Measurements from ENCODE around the gene PLEKHA7.
"Not testable (repeated sequence)": the region's sequence is repeated elsewhere in the genome, so short reads cannot be mapped to it uniquely, and the experiment has no call there.

The PLEKHA7 gene

DNA sequence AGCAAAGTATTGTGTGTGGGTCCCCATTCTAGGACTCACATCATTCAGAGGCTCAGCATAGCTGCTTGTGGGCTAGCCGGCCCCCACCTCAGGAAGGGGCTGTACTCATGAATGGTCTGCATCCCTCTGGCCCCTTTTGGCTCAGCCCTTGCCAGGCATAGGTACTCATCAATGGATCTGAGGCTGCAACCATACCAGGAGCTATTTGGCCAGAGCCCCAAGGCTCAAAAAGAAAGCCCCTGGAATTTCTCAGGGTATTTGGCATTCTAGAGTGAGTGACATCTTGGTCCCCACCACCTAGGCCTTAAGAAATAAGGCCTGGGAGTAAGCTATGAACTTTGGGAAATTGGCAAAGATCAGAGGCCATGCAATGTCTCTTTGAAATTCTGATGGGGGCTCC is 38.3 kb downstream of the PLEKHA7 start:
- FAIRE-seq (no peak), DNase-seq (ENCODE audit: insufficient read length) (no peak)
- TF ChIP-seq POLR2AphosphoS5 (IDR thresholded peaks at IDR 0.05; ENCODE audit: low read depth, low read length) (no peak), POLR2A (IDR thresholded peaks at IDR 0.05; ENCODE audit: low read depth, low read length) (no peak), TAF1 (IDR thresholded peaks at IDR 0.05; ENCODE audit: borderline replicate concordance, low read depth, low read length) (no peak)

DNA sequence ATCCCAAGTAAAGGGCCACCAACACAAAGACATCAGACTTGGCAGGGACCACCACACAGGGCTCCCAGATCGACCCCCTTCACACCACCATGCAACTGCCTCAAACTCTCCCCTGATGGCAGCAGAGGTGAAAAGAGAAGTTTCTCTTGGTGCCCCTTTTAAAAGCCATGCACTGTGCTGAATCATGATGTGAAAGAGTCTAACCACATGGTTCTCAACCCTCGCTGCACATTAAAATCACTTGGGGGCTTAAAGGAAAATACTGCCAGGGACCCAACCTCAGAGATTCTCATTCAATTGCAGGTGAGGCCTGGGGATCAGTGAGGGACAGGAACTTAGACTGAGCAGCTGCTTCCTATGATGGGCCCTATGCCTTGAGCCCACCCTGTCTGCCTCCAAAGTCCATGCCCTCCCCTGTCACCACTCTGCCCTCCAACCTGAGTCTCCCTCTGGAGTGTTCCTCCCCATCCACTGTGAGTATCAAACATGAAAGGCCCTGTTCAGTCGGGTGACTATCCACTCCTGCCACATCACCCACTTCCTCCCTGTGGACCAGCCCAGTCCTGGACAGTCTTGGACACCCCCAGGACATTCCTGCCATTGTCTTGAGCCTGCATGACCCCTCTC is 40.8 kb downstream of the PLEKHA7 start:
- FAIRE-seq (no peak), DNase-seq (ENCODE audit: insufficient read length) (no peak)
- TF ChIP-seq TAF1 (IDR thresholded peaks at IDR 0.05; ENCODE audit: borderline replicate concordance, low read depth, low read length): no peak
- TF ChIP-seq POLR2A (IDR thresholded peaks at IDR 0.05; ENCODE audit: low read depth, low read length): no peak
- TF ChIP-seq POLR2AphosphoS5 (IDR thresholded peaks at IDR 0.05; ENCODE audit: low read depth, low read length): no peak

DNA sequence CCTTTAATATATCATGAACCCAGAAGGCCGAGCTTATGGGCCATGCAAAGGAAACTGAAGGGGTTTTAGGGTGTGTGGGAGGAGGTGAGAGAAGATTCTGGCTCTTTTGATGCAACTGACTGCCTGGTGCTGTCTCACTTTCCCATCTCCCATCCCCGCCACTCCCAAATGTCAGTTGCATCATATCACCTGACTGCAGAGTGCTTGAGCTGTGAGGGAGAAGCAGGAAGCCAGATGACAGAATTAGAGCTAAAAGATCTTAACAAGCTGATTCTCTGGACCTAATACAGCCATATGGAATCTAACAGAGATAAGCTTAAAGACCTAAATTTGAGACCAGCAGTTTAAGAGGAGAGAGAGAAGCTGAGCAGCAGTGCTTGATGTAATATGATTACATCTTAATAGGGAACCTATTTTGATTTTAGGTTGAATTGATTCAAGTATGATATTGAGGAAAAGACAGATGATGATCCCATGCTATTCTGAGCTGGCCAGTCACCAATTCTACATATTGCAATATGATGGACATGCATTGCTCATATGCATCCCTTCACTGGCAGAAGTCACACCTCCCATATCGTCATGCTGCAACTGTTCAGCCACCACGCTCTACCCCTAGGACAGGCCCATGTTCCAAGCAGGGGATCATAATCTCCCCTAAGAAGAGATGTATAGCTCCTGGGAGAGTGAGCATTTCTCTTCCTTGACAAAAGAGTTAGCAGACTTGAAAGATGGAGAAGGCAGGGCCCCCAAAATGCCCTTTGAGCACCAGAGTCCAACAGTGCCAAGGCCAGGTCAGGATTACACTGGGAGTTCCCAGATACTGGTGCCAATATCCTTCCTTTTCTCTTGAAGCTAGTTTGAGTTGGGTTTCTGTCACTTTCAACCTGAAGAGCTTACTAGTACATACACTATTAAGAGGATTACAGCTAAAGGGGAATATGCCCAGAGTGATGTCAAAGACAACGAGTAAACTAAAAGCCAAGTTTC is 44.9 kb downstream of the PLEKHA7 start:
- FAIRE-seq: no peak
- TF ChIP-seq POLR2AphosphoS5 (IDR thresholded peaks at IDR 0.05; ENCODE audit: low read depth, low read length) (no peak), TAF1 (IDR thresholded peaks at IDR 0.05; ENCODE audit: borderline replicate concordance, low read depth, low read length) (no peak), POLR2A (IDR thresholded peaks at IDR 0.05; ENCODE audit: low read depth, low read length) (no peak)
- DNase-seq (ENCODE audit: insufficient read length): no peak

DNA sequence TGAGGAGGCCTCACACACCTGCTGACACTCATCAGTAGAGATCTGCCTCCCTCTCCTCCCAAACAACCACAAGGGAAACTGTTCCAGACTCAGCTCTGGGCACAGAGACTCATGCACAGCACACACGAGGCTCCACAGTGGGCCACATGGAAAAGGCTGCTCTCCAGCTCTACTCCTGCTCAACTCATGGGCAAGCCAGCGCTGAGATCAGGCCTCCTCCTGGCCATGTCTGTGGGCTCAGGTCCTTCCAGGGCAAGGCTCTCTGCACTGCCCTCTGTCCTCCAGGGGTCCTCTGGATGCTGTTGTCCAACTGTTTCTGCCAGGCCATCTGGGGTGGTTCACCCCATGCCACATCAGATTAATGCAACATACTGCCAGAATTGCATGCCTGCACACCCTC is 46.0 kb downstream of the PLEKHA7 start:
- FAIRE-seq (no peak), DNase-seq (ENCODE audit: insufficient read length) (no peak)
- TF ChIP-seq TAF1 (IDR thresholded peaks at IDR 0.05; ENCODE audit: borderline replicate concordance, low read depth, low read length) (no peak), POLR2AphosphoS5 (IDR thresholded peaks at IDR 0.05; ENCODE audit: low read depth, low read length) (no peak), POLR2A (IDR thresholded peaks at IDR 0.05; ENCODE audit: low read depth, low read length) (no peak)

DNA sequence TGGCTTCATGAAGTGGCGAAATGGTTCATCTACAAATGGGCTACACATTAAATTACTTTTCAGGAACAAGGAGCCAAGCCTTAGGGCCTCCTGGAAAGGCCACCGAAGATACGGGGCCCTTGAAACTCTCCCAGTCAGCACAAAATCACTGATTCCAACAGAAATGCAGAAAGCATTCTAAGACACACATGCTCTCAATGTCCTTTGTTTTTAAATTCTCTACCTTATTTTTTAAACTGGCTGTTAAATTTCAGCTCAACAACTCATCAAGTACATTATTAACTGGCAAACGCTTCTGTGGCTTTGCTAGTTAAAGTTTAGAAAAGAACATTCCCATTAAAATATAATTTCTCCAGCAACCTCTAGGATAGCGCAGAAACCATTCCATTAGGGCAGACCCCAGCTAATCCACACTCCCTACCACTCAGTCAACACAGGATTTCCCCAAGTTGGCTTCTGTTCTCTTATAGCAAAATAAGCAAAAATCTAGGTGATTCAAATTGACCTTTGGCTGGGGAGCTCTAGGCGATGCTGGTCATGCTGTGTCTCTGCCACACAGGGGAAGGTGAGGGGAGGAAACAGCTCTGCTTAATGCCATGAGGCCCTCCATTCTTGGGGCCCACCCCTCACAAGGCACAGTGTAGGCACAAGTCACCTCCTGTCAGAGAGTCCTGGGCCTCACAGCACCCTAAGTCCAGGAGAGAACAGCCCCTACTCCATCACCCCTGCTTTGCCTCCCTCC is 47.1 kb downstream of the PLEKHA7 start:
- FAIRE-seq (no peak), DNase-seq (ENCODE audit: insufficient read length) (no peak)
- TF ChIP-seq POLR2A (IDR thresholded peaks at IDR 0.05; ENCODE audit: low read depth, low read length) (no peak), TAF1 (IDR thresholded peaks at IDR 0.05; ENCODE audit: borderline replicate concordance, low read depth, low read length) (no peak), POLR2AphosphoS5 (IDR thresholded peaks at IDR 0.05; ENCODE audit: low read depth, low read length) (no peak)

DNA sequence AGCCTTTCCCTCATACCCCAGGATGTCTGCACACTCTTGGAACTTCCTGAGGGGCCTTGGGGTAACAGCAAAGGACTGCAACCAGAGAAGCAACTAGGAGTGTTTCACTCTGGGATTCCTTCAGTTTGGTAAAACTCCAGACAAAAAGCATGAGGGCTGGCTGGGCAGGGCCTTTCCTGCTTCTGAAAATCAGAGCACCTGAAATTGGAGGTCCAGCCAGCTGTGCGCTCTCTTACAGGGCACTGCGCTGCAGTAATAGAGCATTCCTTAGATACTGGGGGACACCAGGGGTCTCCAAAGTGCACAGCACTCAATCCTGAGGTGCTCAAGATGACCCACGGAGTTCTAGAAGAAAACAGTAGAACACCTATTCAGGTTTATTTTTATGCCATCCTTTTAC is 49.7 kb downstream of the PLEKHA7 start:
- no peak for TF ChIP-seq POLR2A (IDR thresholded peaks at IDR 0.05; ENCODE audit: low read depth, low read length)
- TF ChIP-seq POLR2AphosphoS5 (IDR thresholded peaks at IDR 0.05; ENCODE audit: low read depth, low read length): no peak
- no peak for TF ChIP-seq TAF1 (IDR thresholded peaks at IDR 0.05; ENCODE audit: borderline replicate concordance, low read depth, low read length)
- no peak for DNase-seq (ENCODE audit: insufficient read length)
- FAIRE-seq: no peak

DNA sequence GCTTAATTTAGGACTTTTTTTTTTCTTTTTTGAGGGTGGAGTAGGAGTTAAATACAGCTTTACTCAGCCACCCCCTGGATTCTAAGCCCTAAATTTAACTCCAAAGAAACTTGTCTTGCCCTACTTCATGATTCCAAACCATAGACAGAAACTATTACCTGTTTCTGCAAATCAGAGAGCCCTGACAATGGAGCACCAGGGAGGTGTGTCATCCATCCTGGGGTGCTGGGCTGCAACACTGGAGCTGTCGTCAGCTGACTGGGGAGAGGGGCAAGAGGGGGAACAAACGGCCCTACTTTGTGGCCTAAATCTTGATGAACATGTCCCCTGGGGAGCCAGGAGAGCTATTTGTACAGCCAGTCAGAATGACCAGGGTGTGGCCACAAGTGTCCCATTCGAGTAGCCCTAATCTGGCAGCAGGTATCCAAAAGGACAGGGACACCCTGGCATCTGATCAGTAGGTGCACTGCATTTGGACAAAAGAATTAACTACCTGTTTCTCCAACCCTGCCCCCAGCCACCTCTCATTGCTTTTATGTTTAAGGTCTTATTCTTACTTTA is 50.8 kb downstream of the PLEKHA7 start:
- DNase-seq (ENCODE audit: insufficient read length) (no peak), FAIRE-seq (no peak)
- no peak for TF ChIP-seq POLR2A (IDR thresholded peaks at IDR 0.05; ENCODE audit: low read depth, low read length)
- no peak for TF ChIP-seq POLR2AphosphoS5 (IDR thresholded peaks at IDR 0.05; ENCODE audit: low read depth, low read length)
- TF ChIP-seq TAF1 (IDR thresholded peaks at IDR 0.05; ENCODE audit: borderline replicate concordance, low read depth, low read length): no peak

DNA sequence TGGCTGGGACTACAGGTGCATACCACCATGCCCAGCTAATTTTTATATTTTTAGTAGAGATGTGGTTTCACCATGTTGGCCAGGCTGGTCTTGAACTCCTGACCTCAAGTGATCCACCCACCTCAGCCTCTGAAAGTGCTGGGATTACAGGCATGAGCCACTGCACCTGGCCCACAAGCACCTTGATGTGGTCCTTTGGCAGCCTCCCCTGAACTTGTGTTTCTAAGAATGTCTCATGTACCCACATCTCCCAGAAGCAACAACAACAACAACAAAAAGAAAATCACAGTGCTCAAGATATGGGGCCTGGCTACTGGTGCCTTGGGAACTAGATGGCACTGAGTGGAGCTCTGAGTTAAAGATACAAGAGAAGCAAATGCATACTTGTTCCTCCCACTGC is 51.6 kb downstream of the PLEKHA7 start:
- not testable (repeated sequence) for FAIRE-seq; DNase-seq (ENCODE audit: insufficient read length)

DNA sequence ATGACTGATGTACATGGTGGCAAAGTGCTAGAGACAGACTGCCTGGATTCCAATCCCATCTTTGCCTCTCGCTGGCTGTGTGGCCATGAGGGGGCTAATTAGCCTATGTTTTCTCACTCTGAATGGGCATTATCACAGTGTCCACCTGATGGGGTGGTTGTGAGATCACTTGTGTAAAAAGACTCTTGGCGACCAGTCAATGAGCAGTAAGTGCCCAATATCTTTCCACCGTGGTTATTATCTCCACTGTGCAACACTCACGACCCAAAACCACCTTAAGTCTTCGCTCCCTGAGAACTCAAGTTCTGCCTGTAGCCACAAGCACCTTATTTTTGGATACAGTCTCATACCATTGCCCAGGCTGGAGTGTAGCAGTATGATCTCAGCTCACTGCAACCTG is 52.1 kb downstream of the PLEKHA7 start:
- FAIRE-seq: no peak
- no peak for DNase-seq (ENCODE audit: insufficient read length)
- TF ChIP-seq POLR2AphosphoS5 (IDR thresholded peaks at IDR 0.05; ENCODE audit: low read depth, low read length): no peak
- TF ChIP-seq TAF1 (IDR thresholded peaks at IDR 0.05; ENCODE audit: borderline replicate concordance, low read depth, low read length): no peak
- TF ChIP-seq POLR2A (IDR thresholded peaks at IDR 0.05; ENCODE audit: low read depth, low read length): no peak

DNA sequence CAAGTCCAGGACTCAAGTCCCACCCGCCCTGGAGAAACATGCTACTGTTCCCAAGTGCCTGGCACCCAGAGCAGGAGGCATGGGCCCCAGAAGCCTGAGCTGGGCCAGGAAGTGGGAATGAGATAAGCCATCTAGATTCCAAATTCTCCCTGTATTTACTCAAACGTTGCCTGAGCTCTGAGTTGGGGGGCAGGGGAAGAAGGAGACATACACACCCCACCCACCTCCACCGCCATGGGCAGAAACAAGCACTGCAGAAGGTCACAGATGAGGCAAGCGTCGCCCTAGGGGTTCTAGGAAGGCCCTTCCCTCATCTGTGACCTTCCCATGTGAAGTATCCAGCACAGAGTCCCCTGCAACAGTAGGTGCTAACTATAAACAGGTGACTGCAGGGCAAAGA is 54.0 kb downstream of the PLEKHA7 start:
- no peak for TF ChIP-seq POLR2A (IDR thresholded peaks at IDR 0.05; ENCODE audit: low read depth, low read length)
- no peak for TF ChIP-seq POLR2AphosphoS5 (IDR thresholded peaks at IDR 0.05; ENCODE audit: low read depth, low read length)
- no peak for TF ChIP-seq TAF1 (IDR thresholded peaks at IDR 0.05; ENCODE audit: borderline replicate concordance, low read depth, low read length)
- no peak for DNase-seq (ENCODE audit: insufficient read length)
- FAIRE-seq: no peak

DNA sequence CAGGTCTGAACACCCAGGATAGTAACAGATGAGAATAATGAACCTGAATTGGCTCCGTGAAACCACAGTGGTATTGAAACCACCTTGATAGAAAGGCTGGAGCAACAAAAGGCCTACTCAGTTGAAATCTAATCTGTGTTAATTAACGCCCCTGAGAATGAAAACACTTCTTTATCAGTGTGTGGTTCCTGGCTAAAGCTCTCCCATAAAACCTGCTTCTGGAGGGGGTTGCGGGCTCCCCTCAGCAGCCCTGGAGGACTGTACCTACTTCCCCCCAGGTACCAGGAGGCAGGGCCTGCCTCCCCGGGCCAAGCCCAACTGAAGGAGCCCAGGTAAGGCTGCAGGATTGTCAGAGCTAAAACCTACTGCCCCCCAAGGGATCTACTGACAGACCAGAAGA is 54.6 kb downstream of the PLEKHA7 start:
- TF ChIP-seq TAF1 (IDR thresholded peaks at IDR 0.05; ENCODE audit: borderline replicate concordance, low read depth, low read length): no peak
- TF ChIP-seq POLR2A (IDR thresholded peaks at IDR 0.05; ENCODE audit: low read depth, low read length): no peak
- TF ChIP-seq POLR2AphosphoS5 (IDR thresholded peaks at IDR 0.05; ENCODE audit: low read depth, low read length): no peak
- FAIRE-seq (no peak), DNase-seq (ENCODE audit: insufficient read length) (no peak)

All from GM12892 (cell line).